Upper lobe of left lung (tissue), 6 donors: ENCODE data around the gene ANKRD1. TPM values are rescaled to one million over a fixed set of nuclear protein-coding genes. Genes with fewer than 3 reads are reported as not detected.
"Not testable (repeated sequence)": the region's sequence is repeated elsewhere in the genome, so short reads cannot be mapped to it uniquely, and the experiment has no call there.

Experiments used
- ATAC-seq, 2 donors: fragments of 200-7000 bp; cut with Tn5 transposase; one replicate each; pipeline ENCODE4 v1.9.1; 2022; ENCODE audit warnings: mild to moderate bottlenecking in 2 of 2, moderate library complexity in 2 of 2; ENCODE audit not compliant: low FRiP score in 2 of 2
- DNase-seq, 2 donors: peaks; one replicate each; pipeline ENCODE4 v3.0.0-alpha.2; 2019 to 2020
- H3K27ac ChIP-seq, 4 donors: fragments of 200-600 bp; sonication (generic); one replicate each; pipeline ENCODE4 v1.5.1; 2016 to 2019
- H3K27me3 ChIP-seq, 4 donors: fragments of 200-600 bp; sonication (generic); one replicate each; pipeline ENCODE4 v1.5.1; 2017 to 2019
- H3K36me3 ChIP-seq, 4 donors: fragments of 200-600 bp; sonication (generic); one replicate each; pipeline ENCODE4 v1.5.1; 2016 to 2019
- H3K4me1 ChIP-seq, 4 donors: fragments of 200-600 bp; sonication (generic); one replicate each; pipeline ENCODE4 v1.5.1; 2018 to 2019
- H3K4me3 ChIP-seq, 4 donors: fragments of 200-600 bp; sonication (generic); one replicate each; pipeline ENCODE4 v1.5.1; 2017 to 2019; ENCODE audit warnings: mild to moderate bottlenecking in 2 of 4, moderate library complexity in 1 of 4
- H3K9me3 ChIP-seq, 4 donors: fragments of 200-600 bp; sonication (generic); one replicate each; pipeline ENCODE4 v1.5.1; 2018 to 2019
- EP300 ChIP-seq, 4 donors: sonication (generic); formaldehyde crosslinking; IDR thresholded peaks; one replicate each; pipeline ENCODE4 v1.5.1; 2017; ENCODE audit warnings: antibody characterized with exemption in 4 of 4, control low read depth in 2 of 4
- POLR2A ChIP-seq, 4 donors: fragments of 450-650 bp; IDR thresholded peaks; one replicate each; pipeline ENCODE4 v1.5.1; 2016 to 2017; ENCODE audit warnings: antibody characterized with exemption in 4 of 4, mild to moderate bottlenecking in 2 of 4
- POLR2AphosphoS5 ChIP-seq, 2 donors: sonication (generic); formaldehyde crosslinking; IDR thresholded peaks; one replicate each; pipeline ENCODE4 v1.5.1; 2017; ENCODE audit warnings: antibody characterized with exemption in 2 of 2
- WGBS, 2 donors: methylation state at CpG; one replicate each; pipeline ENCODE4 v1.1.5; 2017 to 2018; 5-methylcytosine and 5-hydroxymethylcytosine counted together
- total RNA-seq, 6 donors: library from RNA; depleted of rRNA in 4 of 6; stranded (reverse); fragments of >200 nt in 4 of 6; gene quantifications; one replicate each; pipeline versions ENCODE4 v1.1.0 to v1.2.1, GENCODE V29; 2016 to 2021
- TF ChIP-seq, protein P1 (sequence below), 6 experiments: fragments of 450-650 bp in 4 of 6; fragments of 200-600 bp in 2 of 6; sonication (generic) in 2 of 6; IDR thresholded peaks; one replicate each; pipeline ENCODE4 v1.5.1; 2016 to 2019; ENCODE audit warnings: antibody characterized with exemption in 6 of 6
- donor health status: DM: no; HTN: no; CAD: no; lungs with moderate emphysema.
- donor health status: DM: no; HTN: yes; CAD: no; lungs with severe emphysema.

ANKRD1 gene
- total RNA-seq, 6 donors from 2014 or later, result 28.0 to 223 (median 46.6) TPM; not detected in 1

DNA sequence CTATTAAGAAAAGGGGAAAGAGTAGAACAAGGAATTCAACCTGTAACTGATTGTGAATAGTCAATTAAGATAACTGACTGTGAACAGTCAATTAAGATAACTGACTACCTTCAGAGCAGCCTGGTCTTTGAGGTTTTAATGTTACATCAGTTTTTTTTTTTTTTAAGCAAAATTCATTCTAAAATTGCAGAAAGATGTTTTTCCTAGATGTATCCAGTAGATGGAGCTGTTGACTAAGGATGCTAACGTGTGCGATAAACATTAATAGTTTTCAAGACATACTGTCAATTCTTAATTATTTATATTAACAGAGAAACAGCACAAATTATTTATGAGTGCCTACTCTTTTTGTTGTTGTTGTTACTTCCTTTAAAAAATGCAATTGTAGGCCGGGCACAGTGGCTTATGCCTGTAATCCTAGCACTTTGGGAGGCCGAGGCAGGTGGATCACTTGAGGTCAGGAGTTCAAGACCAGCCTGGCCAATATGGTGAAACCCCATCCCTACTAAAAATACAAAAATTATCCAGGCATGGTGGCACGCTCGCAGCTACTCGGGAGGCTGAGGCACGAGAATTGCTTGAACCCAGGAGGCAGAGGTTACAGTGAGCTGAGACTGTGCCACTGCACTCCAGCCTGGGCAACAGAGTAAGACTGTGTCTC lies 40.7 kb downstream of the ANKRD1 start:
- ATAC-seq, result peak in 1 of 2 donors; percentile 48
- not testable (repeated sequence) for H3K27ac ChIP-seq, H3K4me1 ChIP-seq, H3K27me3 ChIP-seq, H3K9me3 ChIP-seq, DNase-seq, H3K4me3 ChIP-seq
- TF ChIP-seq, protein P1, sequence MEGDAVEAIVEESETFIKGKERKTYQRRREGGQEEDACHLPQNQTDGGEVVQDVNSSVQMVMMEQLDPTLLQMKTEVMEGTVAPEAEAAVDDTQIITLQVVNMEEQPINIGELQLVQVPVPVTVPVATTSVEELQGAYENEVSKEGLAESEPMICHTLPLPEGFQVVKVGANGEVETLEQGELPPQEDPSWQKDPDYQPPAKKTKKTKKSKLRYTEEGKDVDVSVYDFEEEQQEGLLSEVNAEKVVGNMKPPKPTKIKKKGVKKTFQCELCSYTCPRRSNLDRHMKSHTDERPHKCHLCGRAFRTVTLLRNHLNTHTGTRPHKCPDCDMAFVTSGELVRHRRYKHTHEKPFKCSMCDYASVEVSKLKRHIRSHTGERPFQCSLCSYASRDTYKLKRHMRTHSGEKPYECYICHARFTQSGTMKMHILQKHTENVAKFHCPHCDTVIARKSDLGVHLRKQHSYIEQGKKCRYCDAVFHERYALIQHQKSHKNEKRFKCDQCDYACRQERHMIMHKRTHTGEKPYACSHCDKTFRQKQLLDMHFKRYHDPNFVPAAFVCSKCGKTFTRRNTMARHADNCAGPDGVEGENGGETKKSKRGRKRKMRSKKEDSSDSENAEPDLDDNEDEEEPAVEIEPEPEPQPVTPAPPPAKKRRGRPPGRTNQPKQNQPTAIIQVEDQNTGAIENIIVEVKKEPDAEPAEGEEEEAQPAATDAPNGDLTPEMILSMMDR (IDR thresholded peaks at IDR 0.05), result peak; percentile 29 to 61 (median 43)
- 69 to 70% methylated on average over 8 of the region's 8 CpGs for WGBS, 2 donors
- H3K36me3 ChIP-seq, result peaks cover 5 to 62% (median 13%) of the 10 kb centered on the region in 4 donors

DNA sequence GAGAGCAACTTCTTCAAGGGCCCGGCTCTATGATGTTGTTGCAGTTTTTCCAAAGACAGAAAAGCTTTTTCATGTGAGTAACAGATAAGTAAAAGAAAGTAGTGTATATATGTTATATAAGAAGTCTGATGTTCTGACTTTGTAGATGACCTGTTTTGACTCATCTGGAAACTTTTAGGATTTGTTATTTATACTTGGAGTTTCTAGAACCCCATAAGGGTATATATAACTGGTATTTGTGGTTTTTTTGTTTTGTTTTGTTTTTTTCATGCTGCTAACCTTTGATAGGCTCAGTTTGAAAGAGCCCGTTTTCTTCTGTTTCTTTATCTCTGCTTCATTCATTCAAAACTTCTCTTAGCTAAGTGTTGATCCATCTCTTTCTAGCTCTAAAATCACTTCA lies 41.8 kb downstream of the ANKRD1 start:
- no peak overlapping the region for H3K4me3 ChIP-seq
- TF ChIP-seq POLR2A (IDR thresholded peaks at IDR 0.05) (no peak), POLR2AphosphoS5 (IDR thresholded peaks at IDR 0.05) (no peak), EP300 (IDR thresholded peaks at IDR 0.05) (no peak)
- TF ChIP-seq, protein P1 (IDR thresholded peaks at IDR 0.05), result no peak
- no peaks in the 10 kb centered on the region for H3K27me3 ChIP-seq
- no peak overlapping the region for H3K27ac ChIP-seq
- peaks cover 5 to 61% (median 13%) of the 10 kb centered on the region in 4 donors for H3K36me3 ChIP-seq
- H3K4me1 ChIP-seq, result no peaks in the 10 kb centered on the region
- 91 to 93% methylated on average over 2 of the region's 2 CpGs for WGBS, 2 donors
- ATAC-seq, result no peak
- no peak for DNase-seq
- H3K9me3 ChIP-seq, result no peaks in the 10 kb centered on the region

DNA sequence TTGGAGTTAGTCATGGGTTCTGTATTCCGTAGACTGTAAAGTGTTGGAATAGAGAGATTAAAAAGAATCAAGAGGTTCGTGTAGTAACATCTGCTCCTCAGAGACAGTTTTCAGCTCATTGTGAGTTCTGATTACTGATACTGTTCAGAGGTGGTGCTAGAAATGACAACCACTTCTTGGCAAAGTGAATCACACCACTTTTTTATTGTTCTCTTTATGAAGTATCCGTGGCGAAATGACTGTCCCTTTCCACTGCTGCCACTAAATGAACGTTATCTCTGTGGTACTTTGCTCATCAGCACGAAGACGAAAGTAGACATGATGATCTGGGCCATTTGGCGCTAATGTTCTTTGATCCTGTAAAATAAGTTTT lies 48.3 kb downstream of the ANKRD1 start:
- TF ChIP-seq POLR2A (IDR thresholded peaks at IDR 0.05) (no peak), POLR2AphosphoS5 (IDR thresholded peaks at IDR 0.05) (no peak), EP300 (IDR thresholded peaks at IDR 0.05) (no peak)
- TF ChIP-seq, protein P1 (IDR thresholded peaks at IDR 0.05), result no peak
- H3K27me3 ChIP-seq, result no peaks in the 10 kb centered on the region
- 20 to 34% methylated on average over 8 of the region's 8 CpGs for WGBS, 2 donors

DNA sequence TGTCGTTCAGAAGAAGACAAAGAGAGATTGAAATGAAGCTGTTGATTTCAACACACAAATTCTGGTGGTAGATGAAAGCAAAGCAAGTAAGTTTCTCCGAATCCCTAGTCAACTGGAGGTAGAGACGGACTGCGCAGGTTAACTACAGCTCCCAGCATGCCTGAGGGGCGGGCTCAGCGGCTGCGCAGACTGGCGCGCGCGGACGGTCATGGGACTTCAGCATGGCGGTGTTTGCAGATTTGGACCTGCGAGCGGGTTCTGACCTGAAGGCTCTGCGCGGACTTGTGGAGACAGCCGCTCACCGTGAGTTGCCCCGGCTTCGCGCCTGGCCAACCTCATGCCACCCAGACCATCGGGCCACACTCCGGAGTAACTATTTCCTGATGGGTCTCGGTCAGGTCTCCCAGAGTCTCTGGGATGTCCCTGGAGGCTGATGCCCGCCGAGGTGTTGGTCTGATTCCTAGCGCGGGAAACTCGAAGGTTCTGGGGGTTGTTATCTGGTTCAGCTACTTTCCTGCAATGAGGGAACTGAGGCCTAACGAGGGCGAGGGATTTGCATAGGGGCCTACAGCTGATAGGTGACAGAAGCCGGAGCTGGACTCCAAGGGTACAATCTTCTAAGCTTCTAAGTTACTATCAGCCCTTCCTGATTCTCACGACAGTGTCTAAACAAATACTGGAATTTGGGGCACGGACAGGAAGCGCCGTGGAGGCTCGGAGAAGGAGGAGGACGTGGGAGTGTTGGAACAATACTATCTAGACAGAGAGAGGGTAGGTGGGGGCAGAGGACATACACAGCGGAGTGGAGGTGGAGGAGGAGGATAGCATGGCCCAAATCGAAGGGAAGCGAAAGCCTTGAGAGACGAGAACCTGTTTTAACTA lies 48.9 kb downstream of the ANKRD1 start, which contains the start of gene RPP30:
Gene RPP30, plus strand, starts transcription at position 209 of the 882 bp plus-strand sequence. Its CDS starts 13 bp downstream, at position 222.
- DNase-seq (peak; percentile 88 to 97), ATAC-seq (peak; percentile 97 to 99)
- peaks cover 5 to 17% (median 9%) of the 10 kb centered on the region in 4 donors for H3K36me3 ChIP-seq
- H3K4me3 ChIP-seq, result peak within 1 kb of the TSS; percentile 85 to 93 (median 90)
- no peaks in the 10 kb centered on the region for H3K27me3 ChIP-seq
- WGBS, 2 donors, result 1% methylated on average over 32 to 34 of the region's 43 CpGs
- H3K27ac ChIP-seq, result peak within 1 kb of the TSS; percentile 46 to 87 (median 73)
- TF ChIP-seq EP300 (IDR thresholded peaks at IDR 0.05) (no peak), POLR2A (IDR thresholded peaks at IDR 0.05) (peak in 3 of 4 donors; percentile 27 to 72 (median 31)), POLR2AphosphoS5 (IDR thresholded peaks at IDR 0.05) (peak; percentile 12 to 81)
- TF ChIP-seq, protein P1 (IDR thresholded peaks at IDR 0.05), result peak in 2 of 6 experiments; percentile 13 to 32
- H3K9me3 ChIP-seq, result peaks cover 0 to 5% (median 0%) of the 10 kb centered on the region in 4 donors
- H3K4me1 ChIP-seq, result peaks cover 9 to 26% (median 18%) of the 10 kb centered on the region in 4 donors

More for the DNA sequence above, 48.3 kb downstream of the ANKRD1 start:
- DNase-seq (no peak), ATAC-seq (no peak)
- H3K36me3 ChIP-seq, result peaks cover 5 to 23% (median 13%) of the 10 kb centered on the region in 4 donors
- H3K4me3 ChIP-seq, result peak overlapping the region; percentile 85 to 93 (median 90)
- H3K9me3 ChIP-seq, result peaks cover 0 to 5% (median 0%) of the 10 kb centered on the region in 4 donors
- peak overlapping the region in 2 of 4 donors; percentile 83 to 87 for H3K27ac ChIP-seq
- H3K4me1 ChIP-seq, result peaks cover 9 to 26% (median 18%) of the 10 kb centered on the region in 4 donors
